MCF 10A (cell line): Measurements from ENCODE around the gene G3BP2. TPM values are rescaled to one million over a fixed set of nuclear protein-coding genes. Genes with fewer than 3 reads are reported as not detected.

Experiments
- BruUV-seq: library from RNA; stranded (reverse); fragments of 400-500 nt; replicated peaks from 2 replicates; lab custom pipeline; 2021; lab: Mats Ljungman, UMichigan
- CTCF ChIA-PET: fragments of 300-600 bp; sonication (Branson Sonifier 250); formaldehyde crosslinking; extraction: SDS; loops from one replicate; lab custom pipeline; 2021; ENCODE audit warnings: antibody characterized with exemption, inconsistent platforms; lab: Yijun Ruan, JAX
- POLR2A ChIA-PET: fragments of 300-600, 350-650 bp; sonication (Branson Sonifier 250); formaldehyde crosslinking; extraction: SDS; loops from one replicate; lab custom pipeline; 2020; ENCODE audit warnings: antibody characterized with exemption, inconsistent platforms; lab: Yijun Ruan, JAX
- DNase-seq: peaks from one replicate; pipeline ENCODE4 v3.0.0-alpha.2; 2018; ENCODE audit not compliant: unreplicated experiment
- H3K27ac Mint-ChIP-seq: one replicate; pipeline ENCODE4 v1.8.0; 2022; ENCODE audit warnings: mild to moderate bottlenecking, low read depth, mixed read lengths; ENCODE audit not compliant: unreplicated experiment
- H3K27me3 Mint-ChIP-seq: one replicate; pipeline ENCODE4 v1.8.0; 2022; ENCODE audit warnings: mixed read lengths; ENCODE audit not compliant: insufficient read depth, unreplicated experiment
- H3K36me3 Mint-ChIP-seq: one replicate; pipeline ENCODE4 v1.8.0; 2022; ENCODE audit warnings: mild to moderate bottlenecking, moderate library complexity, mixed read lengths; ENCODE audit not compliant: insufficient read depth, unreplicated experiment
- H3K4me1 Mint-ChIP-seq: one replicate; pipeline ENCODE4 v1.8.0; 2022; ENCODE audit warnings: mixed read lengths; ENCODE audit not compliant: insufficient read depth, unreplicated experiment
- H3K4me3 Mint-ChIP-seq: one replicate; pipeline ENCODE4 v1.8.0; 2022; ENCODE audit warnings: mild to moderate bottlenecking, moderate library complexity, mixed read lengths; ENCODE audit not compliant: unreplicated experiment
- H3K9me3 Mint-ChIP-seq: one replicate; pipeline ENCODE4 v1.8.0; 2022; ENCODE audit warnings: mixed read lengths; ENCODE audit not compliant: unreplicated experiment
- intact Hi-C: fragments of 100-400 bp; cut with micrococcal nuclease; formaldehyde crosslinking; loops from 2 replicates; pipeline ENCODE4 v1.14.1; 2022
- total RNA-seq: library from RNA; stranded (reverse); gene quantifications from 2 replicates; pipeline ENCODE4 v1.2.3, GENCODE V29; 2022
- TF ChIP-seq, protein P1 (sequence below): fragments of 200-600 bp; IDR thresholded peaks from one replicate; pipeline ENCODE4 v1.8.0; 2022; ENCODE audit warnings: antibody characterized with exemption, mild to moderate bottlenecking; ENCODE audit not compliant: unreplicated experiment

G3BP2 gene
- total RNA-seq, 1 experiment from 2014 or later, result 179 TPM

DNA sequence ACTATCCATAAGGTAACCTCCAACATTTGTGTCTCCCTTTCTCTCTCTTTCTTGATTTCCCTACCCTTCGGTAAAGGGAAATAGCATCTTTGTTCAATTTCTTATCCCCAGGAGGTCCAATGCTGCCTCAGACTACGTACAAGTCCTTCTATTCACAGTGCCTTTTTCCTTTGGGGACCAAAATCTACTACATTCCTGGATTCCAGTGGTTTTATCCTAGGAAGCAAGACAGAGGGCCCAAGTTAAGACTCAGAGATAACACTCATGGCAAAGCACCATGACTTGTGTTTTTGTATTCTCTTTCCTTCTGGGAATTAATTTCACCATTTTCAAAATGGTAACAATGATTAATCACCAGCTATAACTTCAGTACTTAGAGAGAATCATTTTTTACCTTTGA, 10.6 kb downstream of the G3BP2 start:
- Mint-ChIP-seq H3K27ac (no peak overlapping the region), H3K27me3 (no peaks in the 10 kb centered on the region), H3K4me3 (no peak overlapping the region), H3K9me3 (no peaks in the 10 kb centered on the region), H3K4me1 (peaks cover 17% of the 10 kb centered on the region), H3K36me3 (peaks cover 49% of the 10 kb centered on the region)
- TF ChIP-seq, protein P1, sequence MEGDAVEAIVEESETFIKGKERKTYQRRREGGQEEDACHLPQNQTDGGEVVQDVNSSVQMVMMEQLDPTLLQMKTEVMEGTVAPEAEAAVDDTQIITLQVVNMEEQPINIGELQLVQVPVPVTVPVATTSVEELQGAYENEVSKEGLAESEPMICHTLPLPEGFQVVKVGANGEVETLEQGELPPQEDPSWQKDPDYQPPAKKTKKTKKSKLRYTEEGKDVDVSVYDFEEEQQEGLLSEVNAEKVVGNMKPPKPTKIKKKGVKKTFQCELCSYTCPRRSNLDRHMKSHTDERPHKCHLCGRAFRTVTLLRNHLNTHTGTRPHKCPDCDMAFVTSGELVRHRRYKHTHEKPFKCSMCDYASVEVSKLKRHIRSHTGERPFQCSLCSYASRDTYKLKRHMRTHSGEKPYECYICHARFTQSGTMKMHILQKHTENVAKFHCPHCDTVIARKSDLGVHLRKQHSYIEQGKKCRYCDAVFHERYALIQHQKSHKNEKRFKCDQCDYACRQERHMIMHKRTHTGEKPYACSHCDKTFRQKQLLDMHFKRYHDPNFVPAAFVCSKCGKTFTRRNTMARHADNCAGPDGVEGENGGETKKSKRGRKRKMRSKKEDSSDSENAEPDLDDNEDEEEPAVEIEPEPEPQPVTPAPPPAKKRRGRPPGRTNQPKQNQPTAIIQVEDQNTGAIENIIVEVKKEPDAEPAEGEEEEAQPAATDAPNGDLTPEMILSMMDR, result no peak
- DNase-seq, result no peak
- POLR2A ChIA-PET, result interaction anchor here (2.0 kb wide), 1 partner anchor 10 kb away, joined by 5 read pairs; no protein-coding TSS in a partner anchor
- no TSS peak for BruUV-seq
- CTCF ChIA-PET, result no interaction called here
- intact Hi-C loops, result no loop called here

DNA sequence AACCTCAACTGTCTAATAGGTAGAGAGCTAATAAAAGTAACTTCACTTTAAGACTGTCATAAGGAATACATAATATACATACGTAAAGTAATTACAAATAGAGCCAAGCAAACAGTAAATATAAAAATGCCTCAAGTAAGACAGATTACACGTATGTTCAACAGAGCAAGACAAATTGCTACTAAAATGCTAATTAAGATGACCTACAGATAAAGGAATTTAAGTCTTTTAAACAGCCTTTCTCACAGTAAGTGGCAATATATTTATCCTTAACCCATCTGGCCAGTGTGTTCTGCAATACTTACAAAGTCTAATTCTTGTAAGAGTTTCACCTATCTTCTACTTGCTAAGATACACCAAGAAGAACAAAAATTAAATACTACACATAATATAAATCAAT, 12.7 kb downstream of the G3BP2 start:
- Mint-ChIP-seq H3K4me3 (no peak overlapping the region), H3K4me1 (peaks cover 6% of the 10 kb centered on the region), H3K9me3 (no peaks in the 10 kb centered on the region), H3K36me3 (peaks cover 65% of the 10 kb centered on the region), H3K27me3 (no peaks in the 10 kb centered on the region), H3K27ac (no peak overlapping the region)
- ChIA-PET CTCF (interaction anchor here (1.3 to 3.3 kb wide), 2 partner anchors 13 to 63 kb away, joined by 3 to 15 read pairs; partner anchors contain the start of gene USO1), POLR2A (interaction anchor here (0.9 to 3.9 kb wide), 5 partner anchors 9 to 146 kb away, joined by 3 to 24 read pairs (median 17); partner anchors contain the start of genes G3BP2, RCHY1, THAP6 and USO1)
- TF ChIP-seq, protein P1, result no peak
- DNase-seq, result no peak
- intact Hi-C loops, result no loop called here
- BruUV-seq, result no TSS peak

DNA sequence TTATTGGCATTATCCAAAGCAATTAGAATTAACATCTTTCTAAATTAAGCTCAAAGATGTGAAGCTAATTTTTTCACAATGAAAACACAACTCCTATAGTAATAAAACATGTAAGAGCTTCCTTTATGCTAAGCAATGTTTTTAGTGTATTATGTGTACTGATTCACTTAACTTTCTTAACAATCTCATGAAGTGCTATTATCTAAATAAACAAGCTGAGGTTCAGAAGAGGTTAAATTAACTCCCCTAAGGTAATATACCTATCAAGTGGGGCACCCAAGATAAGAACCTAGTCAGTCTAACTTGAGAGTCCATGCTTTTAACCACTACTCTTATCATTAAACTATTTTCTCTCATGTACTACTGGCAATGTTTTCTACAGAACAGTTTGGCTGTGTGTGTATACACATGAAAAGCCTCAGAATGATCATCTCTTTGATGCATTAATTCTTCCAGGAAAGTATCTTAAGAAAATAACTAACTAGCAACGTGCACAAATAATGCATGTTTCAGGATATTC, 13.6 kb downstream of the G3BP2 start:
- no TSS peak for BruUV-seq
- Mint-ChIP-seq H3K27me3 (no peaks in the 10 kb centered on the region), H3K4me3 (no peak overlapping the region), H3K9me3 (no peaks in the 10 kb centered on the region), H3K27ac (peak overlapping the region; percentile 23), H3K4me1 (peaks cover 6% of the 10 kb centered on the region), H3K36me3 (peaks cover 74% of the 10 kb centered on the region)
- POLR2A ChIA-PET, result interaction anchor here (0.5 to 3.9 kb wide), 7 partner anchors 10 to 952 kb away, joined by 3 to 24 read pairs (median 3); partner anchors contain the start of genes G3BP2, RCHY1, THAP6 and USO1
- intact Hi-C loops, result no loop called here
- CTCF ChIA-PET, result interaction anchor here (0.6 to 3.3 kb wide), 6 partner anchors 10 to 78 kb away, joined by 3 to 15 read pairs (median 3); partner anchors contain the start of gene USO1
- DNase-seq, result no peak
- TF ChIP-seq, protein P1, result no peak

DNA sequence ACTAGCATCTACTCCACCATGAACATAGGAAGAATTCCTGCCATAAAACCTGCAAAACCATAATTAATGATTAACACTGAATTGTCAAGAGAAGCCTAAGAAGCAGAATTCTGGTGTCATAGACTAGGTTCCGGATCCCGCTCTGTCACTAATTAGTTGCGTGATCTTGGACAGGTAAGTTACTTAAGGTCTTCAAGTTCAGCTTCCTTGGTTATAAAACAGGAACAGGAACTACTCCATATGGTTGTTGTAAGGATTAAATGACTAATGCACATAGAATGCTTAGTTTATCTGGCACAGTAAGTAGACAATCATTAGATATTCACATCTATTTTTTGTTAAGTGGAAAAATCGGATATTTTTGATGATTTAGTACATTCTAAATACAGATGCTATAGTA, 14.3 kb downstream of the G3BP2 start:
- intact Hi-C loops, result no loop called here
- BruUV-seq, result no TSS peak

More for the DNA sequence above, 14.3 kb downstream of the G3BP2 start:
- TF ChIP-seq, protein P1, result no peak
- Mint-ChIP-seq H3K9me3 (no peaks in the 10 kb centered on the region), H3K27me3 (no peaks in the 10 kb centered on the region), H3K4me3 (no peak overlapping the region), H3K27ac (no peak overlapping the region), H3K4me1 (peaks cover 6% of the 10 kb centered on the region), H3K36me3 (peaks cover 81% of the 10 kb centered on the region)
- ChIA-PET POLR2A (interaction anchor here (0.5 to 3.9 kb wide), 7 partner anchors 11 to 951 kb away, joined by 3 to 24 read pairs (median 4); partner anchors contain the start of genes G3BP2 and USO1), CTCF (interaction anchor here (0.6 to 3.3 kb wide), 4 partner anchors 11 to 77 kb away, joined by 3 to 15 read pairs (median 4); partner anchors contain the start of gene USO1)
- no peak for DNase-seq
